ENCODE data around the gene LUC7L2.
"Not testable (repeated sequence)": the region's sequence is repeated elsewhere in the genome, so short reads cannot be mapped to it uniquely, and the experiment has no call there.

The LUC7L2 gene

DNA sequence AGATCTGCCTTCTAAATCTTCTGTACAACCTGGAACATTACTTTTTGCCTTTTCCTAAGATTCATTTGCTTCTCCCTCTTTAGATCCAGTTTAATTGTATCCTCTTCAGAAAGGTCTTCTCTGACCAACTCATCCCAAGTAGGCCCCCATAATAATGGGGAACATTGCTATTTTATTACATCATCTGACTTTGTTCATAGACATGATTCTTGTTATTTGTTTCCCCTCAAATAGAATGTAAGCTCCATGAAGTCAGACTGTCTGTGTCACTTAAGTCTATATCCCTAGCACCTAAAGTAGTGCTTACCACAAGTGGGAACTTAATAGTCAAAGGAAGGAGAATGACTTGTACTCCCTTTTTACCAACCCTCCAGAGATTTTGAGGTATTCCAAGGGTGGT lies 37.5 kb downstream of the LUC7L2 start:
- no peak for DNase-seq

DNA sequence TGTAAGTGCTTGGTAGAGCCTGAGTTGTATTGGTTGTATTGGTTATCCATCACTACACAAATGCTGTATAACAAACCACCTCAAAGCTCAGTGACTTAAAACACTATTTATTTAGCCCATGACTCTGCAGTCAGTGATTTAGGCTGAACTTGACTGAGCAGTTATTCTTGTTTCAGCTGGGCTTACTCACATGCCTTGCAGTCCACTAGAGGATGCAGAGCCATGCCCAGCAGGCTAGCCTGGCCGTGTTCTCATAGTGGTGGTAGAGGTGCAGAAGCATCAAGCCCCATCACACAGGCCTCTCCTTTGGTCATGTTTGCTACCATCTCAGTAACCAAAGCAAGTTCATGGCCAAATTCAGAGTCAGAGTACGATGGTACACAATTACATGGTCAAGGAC lies 43.9 kb downstream of the LUC7L2 start:
- DNase-seq, result no peak

DNA sequence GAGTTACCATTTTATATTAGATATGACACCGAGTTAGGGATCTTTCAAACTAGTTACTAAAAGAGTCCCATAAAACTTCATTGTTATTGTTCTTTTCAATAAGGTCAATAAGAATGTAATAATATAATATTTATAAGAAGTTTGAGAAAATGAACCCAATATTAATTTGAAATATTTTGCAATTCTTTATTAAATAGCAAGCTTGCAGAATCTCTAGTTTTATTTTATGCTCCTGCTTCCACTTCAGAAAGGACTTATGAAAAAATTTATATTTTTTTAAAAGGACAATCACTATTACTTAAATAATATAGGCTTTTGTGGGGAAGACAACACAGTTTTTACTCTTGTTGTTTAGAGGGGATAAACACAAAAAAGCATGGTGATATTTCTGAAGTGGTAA lies 47.9 kb downstream of the LUC7L2 start:
- no peak for DNase-seq

DNA sequence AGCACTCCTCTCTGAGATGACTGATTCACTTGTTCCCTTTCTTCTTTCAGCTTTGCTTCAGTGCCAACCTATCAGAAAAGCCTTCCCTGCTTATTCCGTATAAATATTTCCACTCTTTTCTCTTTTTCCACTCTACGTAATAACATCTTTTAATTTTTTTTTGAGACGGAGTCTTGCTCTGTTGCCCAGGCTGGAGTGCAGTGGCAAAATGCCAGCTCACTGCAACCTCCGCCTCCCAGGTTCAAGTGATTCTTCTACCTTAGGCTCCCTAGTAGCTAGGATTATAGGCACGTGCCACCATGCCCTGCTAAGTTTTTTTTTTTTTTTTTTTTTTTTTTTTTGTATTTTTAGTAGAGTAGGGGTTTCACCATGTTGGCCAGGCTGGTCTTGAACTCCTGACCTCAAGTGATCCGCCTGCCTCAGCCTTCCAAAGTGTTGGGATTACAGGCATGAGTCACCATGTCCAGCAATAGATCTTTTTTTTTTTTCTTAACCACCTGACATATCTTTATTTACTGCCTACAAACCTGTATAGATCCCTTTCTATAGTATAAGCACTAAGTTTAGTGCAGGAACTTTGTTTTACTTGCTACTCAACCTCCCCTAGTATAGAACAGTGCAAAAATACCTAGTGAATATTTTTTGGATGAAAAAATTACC lies 55.2 kb downstream of the LUC7L2 start:
- DNase-seq, result not testable (repeated sequence)

DNA sequence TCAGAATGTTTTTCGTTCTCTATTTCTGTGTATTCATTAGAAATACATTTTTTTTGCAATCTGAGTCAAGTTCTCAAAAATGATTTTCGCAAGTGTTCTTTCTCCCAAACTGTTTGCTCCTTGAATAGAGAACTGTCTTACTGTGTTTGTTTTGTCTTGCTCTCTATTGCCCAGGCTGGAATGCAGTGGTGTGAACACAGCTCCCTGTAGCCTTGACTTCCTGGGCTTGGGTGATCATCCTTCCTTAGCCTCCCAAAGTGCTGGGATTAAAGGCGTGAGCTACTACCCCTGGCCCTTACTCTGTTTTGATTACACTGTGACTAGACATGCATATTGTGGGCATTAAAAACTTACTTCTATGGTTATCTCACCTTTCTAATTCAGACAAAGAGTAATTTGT lies 56.7 kb downstream of the LUC7L2 start:
- no peak for DNase-seq

DNA sequence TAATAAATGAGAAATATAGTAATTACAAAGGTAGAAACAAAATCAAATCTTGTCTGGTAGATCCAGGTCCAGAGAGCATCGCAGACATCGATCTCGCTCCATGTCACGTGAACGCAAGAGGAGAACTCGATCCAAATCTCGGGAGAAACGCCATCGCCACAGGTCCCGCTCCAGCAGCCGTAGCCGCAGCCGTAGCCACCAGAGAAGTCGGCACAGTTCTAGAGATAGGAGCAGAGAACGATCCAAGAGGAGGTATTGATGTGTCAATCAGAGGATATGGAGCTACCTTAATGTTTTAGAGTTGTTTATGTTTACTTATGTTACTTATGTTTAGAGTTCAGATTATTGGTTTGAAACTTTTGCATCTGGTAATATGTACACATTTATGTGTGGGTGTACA lies 57.8 kb downstream of the LUC7L2 start:
- no peak for DNase-seq

DNA sequence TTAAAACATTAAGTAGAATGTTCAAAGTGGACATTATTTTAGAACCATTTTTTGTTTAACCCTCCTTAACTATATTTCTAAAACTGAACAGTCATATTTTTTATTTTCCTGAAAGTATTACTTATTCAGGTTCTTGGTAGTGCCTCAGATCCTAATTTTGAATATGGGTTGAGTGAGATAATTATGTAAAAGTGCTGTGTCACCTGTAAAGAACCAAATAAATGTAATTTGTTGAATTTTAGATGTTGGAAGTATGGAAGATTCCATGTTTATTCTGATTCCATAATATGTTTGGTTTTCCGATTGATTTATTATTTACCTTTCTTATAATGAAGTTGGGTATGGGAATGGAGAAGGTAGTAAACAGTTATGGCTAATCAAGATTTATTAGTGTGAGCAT lies 61.4 kb downstream of the LUC7L2 start:
- no peak for DNase-seq

DNA sequence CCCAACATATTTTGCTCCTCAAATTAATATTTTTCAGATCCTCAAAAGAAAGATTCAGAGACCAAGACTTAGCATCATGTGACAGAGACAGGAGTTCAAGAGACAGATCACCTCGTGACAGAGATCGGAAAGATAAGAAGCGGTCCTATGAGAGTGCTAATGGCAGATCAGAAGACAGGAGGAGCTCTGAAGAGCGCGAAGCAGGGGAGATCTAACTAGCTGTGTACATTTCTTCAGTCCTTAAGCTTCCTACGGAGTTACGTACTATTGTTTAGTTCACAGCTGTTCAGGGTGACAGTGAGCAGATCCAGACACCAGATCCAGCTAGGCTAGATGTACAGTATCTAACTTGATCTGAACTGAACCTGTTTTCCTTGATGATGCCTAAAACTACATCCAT lies 62.4 kb downstream of the LUC7L2 start:
- DNase-seq, result no peak

DNA sequence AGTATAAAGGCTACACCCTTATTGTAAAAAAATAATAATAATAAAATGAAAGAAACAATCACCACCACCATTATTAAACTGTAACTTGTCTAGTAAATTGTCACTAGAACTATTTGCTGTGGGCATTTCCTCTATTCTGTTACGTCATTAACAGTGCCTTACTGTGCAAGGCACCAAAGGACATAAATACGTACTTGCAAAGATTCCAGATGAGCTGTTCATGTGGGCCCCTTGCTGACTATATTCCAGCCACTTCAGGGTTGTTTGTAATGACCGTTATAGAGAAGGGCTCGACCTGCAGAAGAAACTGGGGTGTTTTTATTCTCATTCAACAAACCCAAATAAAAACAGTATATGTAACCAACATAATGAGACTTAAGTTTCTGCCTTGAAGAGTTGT lies 63.4 kb downstream of the LUC7L2 start:
- DNase-seq, result no peak

DNA sequence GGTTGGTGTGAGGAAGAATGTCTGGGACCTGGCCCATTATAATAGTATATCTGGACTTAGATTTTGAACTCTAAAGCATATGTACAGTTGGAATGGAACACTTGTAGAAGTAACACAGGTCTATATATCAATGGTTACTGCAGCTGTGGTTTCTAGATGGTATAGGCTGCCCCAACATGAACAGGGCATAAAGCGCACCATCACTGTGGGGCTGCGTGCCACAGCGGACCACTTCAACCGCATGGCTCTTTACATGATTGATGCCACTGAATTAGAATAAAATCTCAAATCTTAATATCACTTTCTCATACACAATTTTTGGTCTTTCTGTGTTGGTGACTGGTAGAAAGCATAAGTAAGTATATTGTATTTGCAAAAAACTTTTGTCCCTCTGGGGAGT lies 64.3 kb downstream of the LUC7L2 start:
- DNase-seq, result no peak

DNA sequence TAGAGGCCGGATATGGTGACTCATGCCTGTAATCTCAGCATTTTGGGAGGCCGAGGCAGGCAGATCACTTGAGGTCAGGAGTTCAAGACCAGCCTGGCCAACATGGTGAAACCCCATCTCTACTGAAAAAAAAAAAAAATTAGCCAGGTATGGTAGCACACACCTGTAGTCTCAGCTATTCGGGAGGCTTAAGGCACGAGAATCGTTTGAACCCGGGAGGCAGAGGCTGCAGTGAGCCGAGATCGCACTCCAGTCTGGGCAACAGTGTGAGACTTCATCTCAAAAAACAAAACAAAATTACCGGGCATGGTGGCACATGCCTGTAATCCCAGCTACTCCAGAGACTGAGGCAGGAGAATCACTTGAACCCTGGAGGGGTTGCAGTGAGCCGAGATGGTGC lies 66.0 kb downstream of the LUC7L2 start:
- not testable (repeated sequence) for DNase-seq

DNA sequence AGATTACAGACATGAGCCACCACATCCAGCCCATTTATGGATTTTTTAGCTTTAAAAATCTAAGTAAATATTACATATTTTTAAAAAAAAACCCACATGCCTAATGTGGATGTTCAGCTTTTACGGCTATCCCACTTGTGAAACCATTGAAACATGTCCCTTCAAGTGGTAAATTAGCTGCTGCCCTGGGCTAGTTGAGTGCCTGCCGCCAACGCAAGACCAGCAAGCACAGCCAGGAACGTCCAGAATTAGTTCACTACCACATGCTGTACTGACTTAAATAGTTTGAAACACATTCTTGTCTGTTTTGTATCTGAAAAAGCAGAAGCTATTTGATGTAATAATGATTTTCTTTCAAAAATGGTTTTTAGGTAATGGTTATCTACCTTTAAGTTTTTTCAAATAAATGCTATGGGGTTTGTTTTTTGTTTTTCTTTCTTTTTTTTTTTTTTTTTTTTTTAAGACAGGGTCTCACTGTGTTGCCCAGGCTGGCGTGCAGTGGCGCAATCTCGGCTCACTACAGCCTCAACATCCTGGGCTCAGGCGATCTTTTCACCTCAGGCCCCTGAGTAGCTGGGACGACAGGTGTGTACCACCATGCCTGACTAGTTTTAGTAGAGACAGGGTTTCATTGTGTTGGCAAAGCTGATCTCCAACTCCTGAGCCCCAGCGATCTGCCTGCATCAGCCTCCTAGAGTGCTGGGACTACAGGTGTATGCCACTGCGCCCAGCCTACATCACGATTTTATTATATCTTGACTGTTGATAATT lies 66.7 kb downstream of the LUC7L2 start:
- DNase-seq, result no peak

DNA sequence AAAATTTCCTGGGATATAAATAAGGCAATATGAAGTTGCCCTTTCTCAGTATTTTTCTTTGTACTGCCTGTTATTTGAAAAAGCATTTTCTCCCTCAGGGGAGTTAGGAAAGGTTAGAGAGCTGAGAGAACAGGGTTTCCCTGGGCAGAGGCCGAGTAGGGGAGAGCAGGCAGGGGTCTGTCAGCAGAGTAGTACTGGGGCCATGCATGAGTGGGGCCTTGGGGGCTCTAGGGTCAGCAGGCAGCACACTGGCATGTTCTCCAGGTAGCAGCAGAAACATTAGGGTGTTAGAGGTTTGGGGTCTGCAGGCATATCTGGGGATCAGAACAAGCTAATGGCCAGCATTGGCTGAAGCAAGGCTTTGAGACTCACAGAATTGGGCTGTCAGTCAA lies 67.3 kb downstream of the LUC7L2 start:
- no peak for DNase-seq

DNA sequence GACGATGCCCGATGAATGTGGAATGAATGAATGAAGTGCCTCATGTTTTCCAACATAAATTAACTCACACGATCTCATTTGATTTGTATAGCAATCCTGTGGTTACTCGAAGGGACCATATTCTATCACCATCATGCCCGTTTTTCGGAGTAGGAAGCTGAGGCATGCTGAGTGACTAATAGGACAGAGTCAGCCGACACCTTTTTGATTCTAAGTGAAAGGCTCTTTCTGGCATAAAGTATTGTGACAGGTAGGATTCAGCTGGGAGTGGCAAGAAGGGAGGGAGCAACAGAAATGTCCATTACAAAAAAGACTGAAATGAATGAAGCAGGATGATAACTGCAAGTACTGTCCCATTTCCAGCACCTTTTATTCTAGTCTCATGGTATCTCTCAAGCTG lies 68.1 kb downstream of the LUC7L2 start:
- no peak for DNase-seq

DNA sequence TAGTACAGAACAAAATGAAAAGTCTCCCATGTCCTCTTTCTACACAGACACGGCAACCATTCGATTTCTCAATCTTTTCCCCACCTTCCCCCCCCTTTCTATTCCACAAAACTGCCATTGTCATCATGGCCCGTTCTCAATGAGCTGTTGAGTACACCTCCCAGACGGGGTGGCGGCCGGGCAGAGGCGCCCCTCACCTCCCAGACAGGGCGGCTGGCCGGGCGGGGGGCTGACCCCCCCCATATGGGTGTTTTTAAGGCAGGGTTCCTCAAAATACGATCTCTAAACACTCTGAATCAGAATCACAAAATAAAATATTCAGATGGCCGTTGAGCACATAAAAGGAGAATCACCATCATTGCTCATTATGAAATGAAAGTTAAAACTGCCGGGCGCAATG lies 70.0 kb downstream of the LUC7L2 start:
- DNase-seq, result not testable (repeated sequence)

DNA sequence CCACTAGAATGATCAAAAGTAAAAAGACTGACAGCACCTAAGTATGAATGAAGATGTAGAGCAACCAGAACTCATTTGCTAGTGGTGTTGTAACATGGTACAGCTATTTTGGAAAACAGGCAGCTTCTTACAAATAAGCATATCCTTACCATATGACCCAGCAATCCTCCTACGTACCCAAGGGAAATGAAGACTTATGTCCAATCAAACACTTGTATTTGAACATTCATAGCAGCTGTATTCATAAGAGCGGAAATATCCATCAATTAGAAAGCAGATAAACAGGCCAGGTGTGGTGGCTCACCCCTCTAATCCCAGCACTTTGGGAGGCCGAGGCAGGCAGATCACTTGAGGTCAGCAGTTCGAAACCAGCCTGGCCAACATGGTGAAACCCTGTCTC lies 70.7 kb downstream of the LUC7L2 start:
- no peak for DNase-seq

DNA sequence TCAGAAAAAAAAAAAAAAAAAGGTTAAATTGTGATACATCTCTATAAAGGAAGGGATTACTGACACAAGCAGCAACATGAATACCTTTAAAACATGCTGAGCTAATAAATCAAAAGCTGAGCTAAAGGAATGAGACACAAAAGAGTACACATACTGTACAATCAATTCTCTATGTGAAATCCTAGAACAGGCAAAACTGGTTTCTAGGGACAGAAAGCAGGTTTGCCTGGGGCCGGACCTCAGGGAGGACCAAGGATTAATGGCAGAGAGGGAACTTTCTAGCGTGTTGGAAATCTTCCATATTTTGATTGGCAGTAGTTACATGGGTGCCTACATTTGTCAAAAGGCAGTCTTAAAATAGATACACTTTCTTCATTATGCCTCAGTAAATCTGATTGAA lies 71.3 kb downstream of the LUC7L2 start:
- DNase-seq, result no peak

DNA sequence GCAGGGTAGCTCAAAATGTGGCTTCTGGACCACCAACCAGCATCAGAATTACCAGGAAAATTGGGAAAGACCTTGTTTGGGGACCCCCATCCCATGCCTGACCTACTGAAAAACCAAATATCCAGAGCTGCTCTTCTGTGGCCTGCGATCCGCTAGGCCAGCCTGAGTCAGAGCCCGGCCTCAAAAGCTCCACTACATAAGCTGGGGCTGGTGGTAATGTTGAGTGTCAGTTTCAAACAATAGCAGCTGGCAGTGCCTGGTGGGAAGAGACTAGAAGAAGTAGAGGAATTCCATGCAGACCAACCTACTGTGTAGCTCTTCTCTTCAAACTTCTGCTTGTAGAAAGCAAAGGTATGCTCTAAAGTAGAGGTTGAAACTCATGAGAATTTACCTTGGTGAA lies 71.8 kb downstream of the LUC7L2 start:
- DNase-seq, result no peak

DNA sequence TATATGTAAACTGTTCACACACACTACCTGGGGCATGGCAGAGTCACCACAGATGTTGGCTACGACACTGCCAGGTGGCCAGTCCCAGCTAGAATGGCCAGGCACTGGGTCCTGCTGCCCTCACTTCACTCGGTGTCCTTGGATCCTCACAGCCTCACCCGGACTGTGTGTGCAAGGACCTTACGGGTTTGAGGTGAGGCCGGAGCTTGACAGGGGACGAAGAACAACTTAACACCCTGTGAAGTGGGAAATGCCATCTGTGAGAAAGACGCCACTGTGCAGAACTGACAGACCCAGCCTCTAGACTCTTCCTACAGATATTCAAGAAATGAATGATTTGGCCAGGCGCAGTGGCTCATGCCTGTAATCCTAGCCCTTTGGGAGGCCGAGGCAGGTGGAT lies 77.1 kb downstream of the LUC7L2 start:
- no peak for DNase-seq

DNA sequence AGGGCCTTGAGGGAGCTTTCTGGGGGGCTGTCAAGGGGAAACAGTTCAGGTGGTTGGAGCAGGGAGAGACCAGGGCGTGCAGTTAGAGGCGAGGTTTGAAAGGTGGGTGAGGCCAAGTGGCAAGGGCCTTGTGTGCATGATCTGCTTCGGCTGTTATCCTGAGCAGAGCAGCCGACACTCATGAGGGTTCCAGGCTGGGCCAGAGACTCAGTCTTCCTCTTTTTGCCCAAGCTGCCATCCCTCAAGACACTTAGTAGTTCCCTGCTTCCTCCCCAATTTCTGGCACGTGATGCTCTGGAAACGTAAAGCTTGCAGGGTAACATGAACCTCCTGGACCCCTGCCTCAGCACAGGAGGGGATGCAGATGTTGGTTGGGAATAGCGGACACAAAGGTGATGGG lies 79.7 kb downstream of the LUC7L2 start:
- no peak for DNase-seq

DNA sequence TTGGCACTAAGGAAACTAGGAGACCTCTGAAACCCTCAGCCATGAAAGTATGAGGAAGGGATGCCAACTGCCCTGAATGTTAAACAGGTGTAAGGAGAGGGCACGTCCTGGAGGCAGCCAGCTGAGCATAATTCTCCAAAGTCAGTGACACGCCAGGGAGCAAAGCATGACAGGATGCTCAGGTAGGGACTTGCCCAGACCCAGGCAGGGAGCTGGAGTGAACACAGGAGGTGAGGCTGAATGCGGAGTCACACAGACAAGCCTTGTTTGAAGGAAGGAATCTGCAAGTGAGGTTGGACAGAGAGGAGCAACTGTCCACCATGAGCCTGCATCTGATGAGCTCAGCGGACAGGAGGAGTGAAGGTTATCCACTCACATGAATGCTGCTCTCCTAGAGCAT lies 82.3 kb downstream of the LUC7L2 start:
- no peak for DNase-seq

DNA sequence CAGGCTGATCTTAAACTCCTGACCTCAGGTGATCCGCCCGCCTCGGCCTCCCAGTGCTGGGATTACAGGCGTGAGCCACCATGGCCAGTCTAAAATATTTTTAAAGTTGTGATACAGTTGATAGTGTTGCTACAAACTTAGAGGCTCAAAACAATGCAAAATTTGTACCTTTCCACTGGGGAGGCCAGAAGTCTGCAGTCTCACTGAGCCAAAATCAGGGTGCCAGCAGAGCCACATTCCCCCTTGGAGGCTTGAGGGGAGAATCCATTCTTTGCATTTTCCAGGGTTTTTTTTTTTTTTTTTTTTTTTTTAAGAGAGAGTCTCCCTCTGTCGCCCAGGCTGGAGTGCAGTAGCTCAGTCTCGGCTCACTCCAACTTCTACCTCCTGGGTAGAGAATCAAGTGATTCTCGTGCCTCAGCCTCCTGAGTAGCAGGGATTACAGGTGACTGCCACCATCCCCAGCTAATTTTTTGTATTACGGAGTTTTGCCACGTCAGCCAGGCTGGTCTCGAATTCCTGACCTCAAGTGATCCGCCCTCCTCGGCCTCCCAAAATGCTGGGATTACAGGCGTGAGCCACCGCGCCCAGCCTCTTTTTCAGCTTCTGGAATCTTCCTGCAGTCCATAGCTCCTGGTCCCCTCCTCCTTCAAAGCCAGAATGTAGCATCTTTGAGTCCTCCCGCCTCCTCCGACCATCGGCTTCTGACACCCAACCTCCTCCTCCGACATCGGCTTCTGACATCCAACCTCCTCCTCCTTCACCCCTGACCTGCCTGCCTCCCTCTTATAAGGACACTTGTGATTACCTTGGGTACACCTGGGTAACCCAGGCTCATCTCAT lies 86.6 kb downstream of the LUC7L2 start:
- no peak for DNase-seq

DNA sequence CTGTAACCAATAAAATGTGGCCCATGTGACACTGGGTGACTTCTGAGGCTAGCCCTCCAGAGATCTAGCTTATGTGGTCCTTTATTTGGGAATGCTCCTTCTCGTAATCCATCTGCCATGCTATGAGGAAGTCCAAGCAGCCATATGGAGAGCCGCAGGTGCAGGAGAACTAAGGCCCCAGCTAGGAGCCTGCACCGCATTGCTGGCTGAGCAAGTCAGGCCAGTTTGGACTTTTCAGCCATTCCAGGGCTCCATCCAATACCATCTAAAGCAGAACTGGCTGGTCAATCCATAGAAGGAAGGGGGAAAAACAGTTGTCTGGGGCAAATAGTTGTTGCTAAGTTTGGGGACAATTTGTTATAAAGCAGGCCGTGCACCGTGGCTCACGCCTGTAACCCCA lies 91.2 kb downstream of the LUC7L2 start:
- no peak for DNase-seq

DNA sequence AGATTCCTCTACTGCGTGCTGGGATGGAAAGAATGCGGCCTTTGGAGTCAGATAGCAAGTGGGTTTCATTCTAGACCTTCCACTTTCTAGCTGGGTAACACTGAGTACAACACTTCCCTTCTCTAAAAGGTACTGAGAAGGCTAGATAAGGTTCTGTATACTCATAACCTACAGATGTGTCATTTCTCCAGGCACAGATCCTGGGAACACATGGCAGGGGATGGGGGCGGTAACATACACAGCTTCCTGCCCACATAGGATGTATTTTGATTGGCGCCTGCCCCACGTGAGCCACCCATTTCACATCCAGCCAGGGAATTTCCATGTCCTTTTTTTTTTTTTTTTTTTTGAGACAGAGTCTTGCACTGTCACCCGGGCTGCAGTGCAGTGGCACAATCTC lies 91.9 kb downstream of the LUC7L2 start:
- DNase-seq, result no peak

Measured in SIG-M5 (cell line).